GM19043 (cell line): Measurements from ENCODE around the gene PKDREJ.

Experiments used
- ATAC-seq: cut with Tn5 transposase; IDR thresholded peaks from one replicate; pipeline ENCODE4 v1.9.1; 2021; ENCODE audit warnings: low read depth; ENCODE audit not compliant: unreplicated experiment

PKDREJ gene

DNA sequence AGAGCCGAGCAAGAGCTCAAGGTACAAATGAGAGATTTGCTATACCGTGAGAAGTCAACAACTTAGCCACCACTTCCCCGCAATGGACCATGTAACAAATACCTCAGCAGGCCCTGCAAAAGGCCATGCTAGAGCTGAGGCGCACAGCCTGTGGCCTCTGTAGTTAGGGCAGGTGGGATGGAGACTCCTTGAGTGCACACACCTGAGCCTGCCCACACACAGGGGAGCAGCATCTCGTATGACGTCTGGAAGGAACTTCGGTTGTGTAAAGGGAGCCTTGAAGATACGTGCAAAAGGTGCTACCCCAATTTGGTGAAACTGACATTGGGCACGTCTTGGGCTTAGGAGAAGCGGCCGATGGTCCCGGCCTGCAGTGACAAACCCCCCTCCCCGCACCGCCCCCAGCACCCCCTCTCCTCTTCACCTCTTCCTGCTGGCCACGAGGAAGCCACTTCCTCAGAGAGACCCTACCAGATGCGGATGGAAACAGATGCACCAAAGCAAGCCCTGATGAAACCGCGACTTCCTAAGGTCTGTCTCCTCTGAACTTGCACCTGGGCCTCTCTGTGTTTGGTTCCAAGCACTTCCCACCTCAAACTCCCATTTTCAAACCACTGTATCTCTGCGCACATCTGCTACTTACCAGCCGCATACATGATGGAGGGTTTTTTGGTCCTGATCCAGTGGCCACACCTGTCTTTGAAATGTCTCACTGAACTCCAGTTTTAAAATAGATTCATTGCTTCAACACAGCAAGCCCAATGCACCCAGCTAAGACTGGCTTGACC, 23.7 kb downstream of the PKDREJ start:
- ATAC-seq, result no peak

DNA sequence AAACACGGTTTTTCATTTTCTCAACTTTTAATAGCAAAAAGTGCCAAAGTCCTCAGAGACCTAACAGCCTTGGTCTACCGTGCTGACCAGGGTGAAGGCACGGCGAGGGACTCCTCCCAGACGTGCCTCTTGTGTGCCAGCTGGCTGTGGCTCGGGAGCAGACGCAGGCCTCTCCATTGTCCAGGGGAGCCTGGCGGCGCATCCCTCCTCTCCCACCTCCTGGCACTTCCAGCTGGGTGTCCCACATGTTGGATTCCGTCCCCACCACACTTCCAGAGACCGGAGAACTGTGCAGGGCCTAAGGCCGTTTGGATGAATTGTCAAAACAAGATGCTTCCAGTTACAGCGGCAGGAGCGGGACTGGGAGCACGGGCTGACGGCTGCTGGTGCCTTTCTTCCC, 24.6 kb downstream of the PKDREJ start:
- ATAC-seq, result no peak

DNA sequence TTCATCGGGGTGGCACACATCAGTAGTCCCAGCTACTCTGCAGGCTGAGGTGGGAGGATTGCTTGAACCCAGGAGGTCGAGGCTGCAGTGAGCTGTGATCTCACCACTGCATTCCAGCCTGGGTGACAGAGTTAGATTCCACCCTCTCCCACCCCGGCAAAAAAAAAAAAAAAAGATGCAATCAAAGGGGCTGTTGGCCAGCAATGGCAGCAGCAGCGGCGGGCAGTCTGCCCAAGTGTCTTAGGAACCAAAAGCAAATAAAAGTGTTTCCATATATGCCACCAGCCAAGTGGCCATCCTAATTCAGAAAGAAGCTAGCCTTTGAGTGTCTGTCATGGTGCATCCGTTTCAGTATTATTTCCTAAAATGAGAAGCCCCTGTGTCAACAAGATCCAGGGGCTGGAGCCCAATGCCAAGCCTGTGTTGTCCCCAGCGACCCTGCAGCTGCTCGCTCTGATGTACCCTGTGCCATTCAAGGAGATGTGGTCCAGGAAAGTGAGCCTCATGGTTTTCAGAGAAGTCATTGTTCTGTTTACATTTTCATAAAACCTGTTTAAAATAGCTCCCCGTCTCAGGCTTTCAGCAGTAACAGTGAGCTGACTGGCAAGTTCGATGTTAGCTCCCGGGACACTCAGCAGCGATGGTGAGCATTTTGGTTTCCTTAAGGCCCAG, 25.6 kb downstream of the PKDREJ start:
- no peak for ATAC-seq

DNA sequence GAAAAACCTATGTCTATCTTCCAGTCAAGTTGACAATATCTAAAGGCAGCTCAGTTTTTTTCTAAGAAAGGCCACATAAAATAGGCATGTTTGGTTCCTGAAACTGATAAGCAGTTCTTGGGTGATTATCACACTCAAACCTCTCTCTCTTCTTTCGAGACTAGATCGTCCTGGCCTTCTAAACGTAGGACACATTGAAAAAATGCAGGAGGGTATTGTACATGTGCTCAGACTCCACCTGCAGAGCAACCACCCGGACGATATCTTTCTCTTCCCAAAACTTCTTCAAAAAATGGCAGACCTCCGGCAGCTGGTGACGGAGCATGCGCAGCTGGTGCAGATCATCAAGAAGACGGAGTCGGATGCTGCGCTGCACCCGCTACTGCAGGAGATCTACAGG, 28.2 kb downstream of the PKDREJ start:
- no peak for ATAC-seq

DNA sequence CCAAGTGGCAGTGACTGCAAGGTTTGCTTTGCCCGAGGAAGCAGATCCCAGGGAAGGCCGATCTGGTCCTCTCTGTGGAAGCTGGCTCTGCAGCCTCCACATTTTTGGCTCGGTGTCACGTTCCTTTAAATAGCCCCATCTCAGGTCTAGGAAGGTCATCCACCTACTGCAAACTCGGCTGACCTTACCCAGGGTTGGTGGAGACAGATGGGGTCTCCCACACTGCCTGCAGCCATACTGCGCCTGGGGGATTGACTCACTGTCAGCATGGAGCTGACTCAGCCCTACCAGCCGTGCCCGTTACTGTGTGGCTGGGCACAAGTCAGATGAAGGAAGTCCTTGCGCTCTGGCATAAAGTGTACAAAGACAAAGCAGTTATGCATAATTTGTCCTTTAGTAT, 29.9 kb downstream of the PKDREJ start:
- ATAC-seq, result no peak

DNA sequence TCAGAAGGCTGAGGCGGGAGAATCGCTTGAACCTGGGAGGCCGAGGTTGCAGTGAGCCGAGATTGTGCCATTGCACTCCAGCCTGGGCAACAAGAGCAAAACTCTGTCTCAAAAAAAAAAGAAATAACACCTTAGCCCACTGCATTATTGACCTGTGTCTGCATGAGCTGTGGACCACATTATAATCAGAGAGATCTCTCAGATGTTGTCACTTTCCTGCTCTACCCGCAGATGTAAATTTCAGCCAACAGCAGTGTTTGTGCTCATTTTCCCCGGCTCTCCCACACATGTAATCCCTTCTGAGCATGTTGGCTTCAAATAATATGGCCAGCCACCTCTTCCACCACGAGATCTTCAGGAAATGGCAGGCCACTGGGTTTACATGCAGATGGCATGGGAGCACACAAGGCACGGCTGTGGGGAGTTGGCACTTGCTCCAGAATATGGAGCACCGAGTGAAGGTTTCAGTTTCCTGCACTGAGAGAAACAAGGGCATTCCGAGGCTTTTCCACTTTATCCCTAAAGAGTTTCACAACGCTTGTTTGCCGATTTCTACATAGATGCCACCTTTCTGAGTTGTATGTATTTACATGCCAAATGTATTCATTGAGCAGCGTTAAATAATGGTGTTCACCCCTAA, 32.8 kb downstream of the PKDREJ start:
- ATAC-seq, result no peak

DNA sequence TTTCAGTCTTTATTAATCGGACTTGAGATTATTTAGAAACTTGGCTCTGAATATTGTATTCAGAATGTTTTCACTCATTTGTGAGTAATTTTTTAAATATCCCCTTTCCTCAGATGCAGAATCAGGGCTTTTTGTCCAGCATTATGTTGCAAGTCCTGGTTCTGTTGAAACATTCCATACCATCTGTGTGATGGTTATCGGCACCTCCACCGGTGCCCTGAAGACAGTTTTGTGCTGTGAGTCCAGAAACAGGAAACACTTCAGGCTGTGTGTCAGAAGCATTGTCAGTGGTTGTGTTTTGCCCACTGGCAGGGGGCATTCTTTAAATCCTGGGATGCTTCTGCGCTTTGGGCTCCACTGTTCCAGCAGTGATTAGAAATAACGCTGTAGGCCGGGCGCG, 33.4 kb downstream of the PKDREJ start:
- no peak for ATAC-seq

DNA sequence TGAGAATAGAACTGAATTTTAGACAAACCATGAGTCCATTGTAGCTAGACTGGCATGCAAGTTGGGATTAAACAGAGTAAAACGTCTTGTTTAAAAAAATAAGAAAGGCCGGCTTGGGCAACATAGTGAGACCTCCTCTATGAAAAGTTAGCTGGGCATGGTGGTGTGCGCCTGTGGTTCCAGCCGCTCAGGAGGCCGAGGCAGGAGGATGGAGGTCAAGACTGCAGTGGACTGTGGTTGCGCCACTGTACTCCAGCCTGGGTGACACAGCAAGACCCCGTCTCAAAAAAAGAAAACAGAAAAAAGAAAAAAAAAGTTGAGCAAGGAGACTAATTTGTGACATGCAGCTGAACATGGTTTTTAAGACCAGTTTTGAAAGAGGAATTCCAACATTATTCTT, 36.6 kb downstream of the PKDREJ start:
- no peak for ATAC-seq

DNA sequence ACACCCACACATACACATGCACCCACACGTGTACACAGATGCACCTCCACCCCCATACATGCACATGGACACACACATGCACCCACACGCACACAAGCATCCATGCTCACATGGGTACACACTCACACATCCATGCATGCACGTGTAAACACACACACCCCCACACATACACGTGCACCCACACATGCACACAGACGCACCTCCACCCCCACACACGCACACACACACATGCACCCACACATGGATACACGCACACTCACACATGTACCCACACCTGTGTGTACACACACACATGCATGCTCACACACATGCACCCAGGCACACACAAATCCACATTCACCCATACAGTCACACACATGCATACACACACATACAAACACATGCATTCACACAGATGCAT, 37.5 kb downstream of the PKDREJ start:
- ATAC-seq, result no peak

DNA sequence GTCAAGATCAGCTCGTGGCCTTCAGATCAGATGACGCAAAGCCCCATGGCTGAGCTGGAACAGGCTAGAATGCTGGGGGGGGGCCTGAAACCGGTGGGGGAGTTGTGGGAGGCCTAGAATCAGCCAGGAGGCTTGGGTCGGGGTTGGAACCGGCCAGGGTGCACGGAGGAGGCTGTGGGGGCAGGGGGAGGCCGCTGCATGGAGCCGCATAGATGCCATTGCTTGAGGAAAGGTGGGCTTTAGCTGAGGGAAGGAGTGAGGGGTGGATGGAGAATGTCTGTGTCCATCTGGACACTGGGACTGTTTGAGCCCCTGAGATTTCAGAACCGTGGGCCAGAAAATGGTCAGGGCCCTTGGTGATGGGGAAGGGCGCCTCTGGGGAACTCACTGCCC, 38.2 kb downstream of the PKDREJ start:
- ATAC-seq, result no peak

DNA sequence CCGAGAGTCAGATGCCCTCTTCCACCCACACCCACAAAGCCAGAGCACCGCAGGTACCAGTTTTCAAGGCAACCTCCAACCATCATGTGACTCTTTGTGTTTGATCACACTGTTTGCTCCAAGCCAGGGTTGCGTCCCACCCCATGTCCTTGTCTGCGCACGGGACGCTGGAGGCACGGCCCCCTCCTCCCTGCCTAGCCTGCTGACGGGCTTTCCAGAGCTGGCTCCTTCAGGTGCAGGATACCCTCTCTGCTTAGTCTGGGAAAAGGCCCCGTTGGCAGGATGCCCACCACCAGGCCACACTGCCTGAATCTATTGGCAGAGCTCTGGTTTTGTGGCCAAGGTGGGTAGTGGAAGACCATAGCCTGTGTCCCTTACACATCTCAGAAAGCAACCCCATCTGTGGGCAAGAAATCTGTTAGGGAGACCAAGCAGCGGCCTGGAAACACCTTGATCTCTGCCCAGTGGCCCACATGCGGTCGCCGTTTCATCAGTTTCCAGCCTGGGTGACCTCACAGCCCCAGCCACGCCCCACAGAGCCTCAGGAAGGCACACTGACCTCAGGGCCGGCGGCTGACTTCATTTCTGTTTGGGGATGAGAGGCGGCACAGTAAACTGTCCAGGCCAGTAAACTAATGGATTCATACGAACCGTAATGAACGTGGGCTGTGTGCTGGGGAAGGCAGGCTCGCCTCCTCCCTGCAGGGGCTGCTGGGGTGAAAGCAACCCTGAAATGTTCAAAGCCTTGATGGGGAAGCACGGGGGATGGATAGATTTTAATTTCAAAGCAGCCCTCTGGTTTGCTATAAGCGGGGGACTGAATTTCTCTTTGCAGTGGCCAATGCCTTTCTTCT, 38.9 kb downstream of the PKDREJ start:
- no peak for ATAC-seq

DNA sequence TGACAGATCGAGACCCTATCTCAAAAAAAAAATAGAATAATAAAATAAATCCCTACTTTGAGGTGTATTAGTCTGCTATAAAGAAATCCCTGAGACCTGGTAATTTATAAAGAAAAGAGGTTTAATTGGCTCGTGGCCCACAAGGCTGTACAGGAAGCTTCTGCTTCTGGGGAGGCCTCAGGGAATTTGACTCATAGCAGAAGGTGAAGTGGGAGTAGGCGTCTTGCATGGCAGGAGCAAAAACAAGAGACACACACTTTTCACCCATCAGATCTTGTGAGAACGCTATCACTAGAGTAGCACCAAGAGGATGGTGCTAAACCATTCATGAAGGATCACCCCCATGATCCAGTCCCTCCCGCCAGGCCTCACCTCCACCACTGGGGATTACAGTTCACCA, 42.2 kb downstream of the PKDREJ start:
- no peak for ATAC-seq

DNA sequence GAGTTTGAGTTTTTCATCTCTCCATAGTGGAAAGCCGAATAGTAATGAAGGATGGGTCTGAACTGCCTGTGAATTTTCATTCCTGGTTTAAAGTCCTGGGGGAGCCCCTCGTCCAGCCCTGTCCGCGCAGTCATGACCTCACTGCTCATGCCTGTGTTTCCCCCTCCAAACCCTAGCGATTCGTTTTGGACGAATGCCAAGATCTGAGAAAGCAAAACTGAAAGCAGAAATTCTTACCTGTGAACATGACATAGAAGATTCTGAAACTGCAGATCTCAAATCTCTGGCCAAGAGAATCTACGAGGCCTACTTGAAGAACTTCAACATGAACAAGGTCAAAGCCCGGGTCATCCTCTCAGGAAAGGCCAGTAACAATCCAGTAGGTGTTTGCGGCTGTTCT, 43.5 kb downstream of the PKDREJ start:
- ATAC-seq, result no peak

DNA sequence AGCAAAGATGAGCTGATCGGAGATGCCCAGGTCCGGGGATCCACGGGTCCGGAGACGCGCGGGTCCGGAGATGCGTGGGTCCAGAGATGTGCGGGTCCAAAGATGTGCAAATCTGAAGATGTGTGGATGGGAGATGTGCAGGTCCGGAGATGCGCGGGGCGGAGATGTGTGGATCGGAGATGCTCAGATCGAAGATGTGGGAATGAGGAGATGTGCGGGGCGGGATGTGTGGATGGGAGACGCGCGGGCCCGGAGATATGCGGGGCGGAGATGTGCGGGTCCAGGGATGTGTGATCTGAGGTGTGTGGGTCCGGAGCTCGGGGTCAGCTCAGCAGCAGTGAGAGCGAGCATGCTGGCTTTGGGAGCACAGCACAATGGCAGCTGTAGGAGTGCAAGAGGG, 48.5 kb downstream of the PKDREJ start:
- no peak for ATAC-seq

DNA sequence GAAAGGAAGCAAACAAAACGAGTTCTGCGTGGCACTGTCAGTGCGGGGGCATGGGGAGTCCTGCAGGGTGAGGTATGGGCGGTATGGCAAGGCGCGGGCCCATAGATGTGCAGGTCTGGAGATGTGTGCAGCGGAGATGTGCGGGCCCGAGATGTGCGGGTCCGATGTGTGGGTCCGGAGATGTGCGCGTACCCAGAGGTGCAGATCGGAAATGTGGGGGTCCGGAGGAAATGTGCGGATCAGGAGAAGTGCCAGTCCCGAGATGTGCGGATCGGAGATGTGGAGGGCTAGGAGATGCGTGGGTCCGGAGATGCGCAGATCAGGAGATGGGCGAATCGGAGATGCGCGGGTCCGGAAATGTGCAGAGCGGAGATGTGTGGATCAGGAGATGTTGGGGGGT, 49.0 kb downstream of the PKDREJ start:
- no peak for ATAC-seq

DNA sequence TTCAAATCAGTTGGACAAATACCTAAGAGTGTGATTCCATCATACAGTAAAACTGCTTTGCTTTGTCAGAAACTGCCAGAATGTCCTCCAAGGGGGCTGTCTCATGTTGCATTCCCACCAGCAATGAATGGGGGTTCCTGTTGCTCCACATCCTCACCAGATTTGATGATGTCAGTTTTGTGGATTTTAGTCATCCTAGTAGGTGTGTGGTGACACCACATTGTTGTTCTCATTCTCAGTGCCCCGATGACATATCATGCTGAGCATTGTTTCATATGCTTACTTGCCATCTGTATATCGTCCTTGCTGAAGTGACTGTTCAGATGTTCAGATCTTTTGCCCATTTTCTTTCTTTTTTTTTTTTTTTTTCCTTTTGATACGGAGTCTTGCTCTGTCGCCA, 50.1 kb downstream of the PKDREJ start:
- ATAC-seq, result no peak

DNA sequence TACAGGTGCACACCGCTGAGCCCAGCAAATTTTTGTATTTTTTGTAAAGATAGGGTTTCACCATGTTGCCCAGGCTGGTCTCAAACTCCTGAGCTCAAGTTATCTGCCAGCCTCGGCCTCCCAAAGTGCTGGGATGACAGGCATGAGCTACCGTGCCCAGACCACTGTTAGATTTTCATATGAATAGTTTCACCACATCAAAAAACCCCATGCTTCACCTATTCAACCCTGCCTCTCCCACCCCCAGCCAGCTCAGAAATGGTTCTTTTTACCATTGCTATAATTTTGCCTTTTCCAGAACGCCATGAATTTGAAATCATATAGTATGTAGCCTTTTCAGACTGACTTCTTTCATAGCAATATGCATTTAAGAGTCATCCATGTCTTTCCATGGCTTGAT, 50.9 kb downstream of the PKDREJ start:
- ATAC-seq, result no peak

DNA sequence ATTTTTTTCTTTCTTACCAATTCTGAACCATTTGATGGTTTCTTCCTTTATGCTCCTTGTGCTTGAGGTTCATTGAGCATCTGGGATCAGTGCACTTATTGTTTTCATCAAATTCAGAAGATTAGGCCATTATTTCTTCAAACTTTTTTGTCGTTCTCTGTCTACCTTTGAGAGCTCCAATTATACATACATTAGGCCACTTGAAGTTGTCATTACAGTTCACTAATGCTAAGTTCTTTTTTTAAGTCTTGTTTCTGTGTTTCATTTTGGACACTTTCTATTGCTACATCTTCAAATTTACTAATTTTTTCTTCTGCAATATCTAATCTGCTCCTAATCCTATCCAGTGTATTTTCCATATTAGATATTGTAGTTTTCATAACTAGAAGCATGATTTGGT, 53.9 kb downstream of the PKDREJ start:
- no peak for ATAC-seq
